Mesenchymal stem cell (in vitro differentiated cells and primary cell): ENCODE measurements around the gene NAXD.

Source experiments
- DNase-seq: peaks from one replicate; pipeline ENCODE4 v3.0.0-alpha.2; 2013
- H2AFZ ChIP-seq: one replicate; pipeline ENCODE4 v1.6.1; 2013; ENCODE audit warnings: low read depth, mild to moderate bottlenecking, control low read depth, inconsistent platforms, low read length, moderate library complexity
- H2AK5ac ChIP-seq: 2 replicates; pipeline ENCODE4 v1.6.1; 2013; ENCODE audit warnings: low read length, moderate library complexity, mild to moderate bottlenecking, inconsistent platforms; ENCODE audit not compliant: severe bottlenecking
- H2BK120ac ChIP-seq: one replicate; pipeline ENCODE4 v1.6.1; 2013; ENCODE audit warnings: low read depth, mild to moderate bottlenecking, inconsistent platforms, low read length, moderate library complexity
- H2BK12ac ChIP-seq, 2 experiments: one replicate each; pipeline ENCODE4 v1.6.1; 2013; ENCODE audit warnings: inconsistent platforms in 2 of 2, low read length in 2 of 2, mild to moderate bottlenecking in 2 of 2, moderate library complexity in 2 of 2, control low read depth in 1 of 2
- H2BK15ac ChIP-seq: one replicate; pipeline ENCODE4 v1.6.1; 2013; ENCODE audit warnings: mild to moderate bottlenecking, low read depth, inconsistent platforms; ENCODE audit not compliant: poor library complexity, severe bottlenecking
- H2BK5ac ChIP-seq: 2 replicates; pipeline ENCODE4 v1.6.1; 2013; ENCODE audit warnings: low read depth, mild to moderate bottlenecking, low read length, control low read depth, inconsistent platforms; ENCODE audit not compliant: poor library complexity, severe bottlenecking
- H3K14ac ChIP-seq, 2 experiments: one replicate each; pipeline ENCODE4 v1.6.1; 2013; ENCODE audit warnings: inconsistent platforms in 2 of 2, low read length in 2 of 2, control low read depth in 1 of 2, mild to moderate bottlenecking in 1 of 2, moderate library complexity in 1 of 2
- H3K18ac ChIP-seq, 2 experiments: one replicate each; pipeline ENCODE4 v1.6.1; 2013; ENCODE audit warnings: inconsistent platforms in 2 of 2, low read length in 2 of 2, control low read depth in 1 of 2, low read depth in 1 of 2, mild to moderate bottlenecking in 1 of 2
- H3K23ac ChIP-seq, 2 experiments: one replicate each; pipeline ENCODE4 v1.6.1; 2013; ENCODE audit warnings: inconsistent platforms in 2 of 2, low read length in 2 of 2, mild to moderate bottlenecking in 2 of 2, moderate library complexity in 2 of 2, control low read depth in 1 of 2
- H3K27ac ChIP-seq: 2 replicates; pipeline ENCODE4 v1.5.1; 2013; ENCODE audit warnings: mild to moderate bottlenecking, moderate library complexity, low read length, control low read depth, inconsistent platforms; ENCODE audit not compliant: poor library complexity, severe bottlenecking
- H3K27me3 ChIP-seq, 2 experiments: 2 replicates each; pipeline versions ENCODE4 v1.6.1 to v1.7.0; 2013; ENCODE audit warnings: low read length in 2 of 2, mild to moderate bottlenecking in 2 of 2, moderate library complexity in 2 of 2, control low read depth in 1 of 2, inconsistent platforms in 1 of 2; ENCODE audit not compliant: control insufficient read depth in 1 of 2, insufficient read depth in 1 of 2
- H3K36me3 ChIP-seq, 2 experiments: 2 replicates each; pipeline versions ENCODE4 v1.6.1 to v1.7.0; 2013; ENCODE audit warnings: low read length in 2 of 2, control low read depth in 1 of 2, inconsistent platforms in 1 of 2, low read depth in 1 of 2, mild to moderate bottlenecking in 1 of 2; ENCODE audit not compliant: insufficient read depth in 2 of 2, control insufficient read depth in 1 of 2
- H3K4ac ChIP-seq, 2 experiments: one replicate each; pipeline ENCODE4 v1.6.1; 2013; ENCODE audit warnings: inconsistent platforms in 2 of 2, low read length in 2 of 2, mild to moderate bottlenecking in 2 of 2, moderate library complexity in 2 of 2, control low read depth in 1 of 2, low read depth in 1 of 2
- H3K4me1 ChIP-seq: 2 replicates; pipeline ENCODE4 v1.6.1; 2013; ENCODE audit warnings: low read depth, low read length, control low read depth; ENCODE audit not compliant: control insufficient read depth, insufficient read depth
- H3K4me2 ChIP-seq: 2 replicates; pipeline ENCODE4 v1.6.1; 2013; ENCODE audit warnings: low read length, mild to moderate bottlenecking, inconsistent platforms; ENCODE audit not compliant: poor library complexity, severe bottlenecking
- H3K4me3 ChIP-seq, 2 experiments: 2 replicates each; pipeline versions ENCODE4 v1.5.1 to v1.7.0; 2013; ENCODE audit warnings: low read length in 2 of 2, mild to moderate bottlenecking in 2 of 2, control low read depth in 1 of 2, low read depth in 1 of 2; ENCODE audit not compliant: insufficient read depth in 1 of 2
- H3K79me1 ChIP-seq: replicated peaks from 2 replicates; pipeline ENCODE4 v1.6.1; 2013; ENCODE audit warnings: mild to moderate bottlenecking, control low read depth, low read length, inconsistent platforms; ENCODE audit not compliant: poor library complexity, severe bottlenecking
- H3K9ac ChIP-seq: 2 replicates; pipeline ENCODE4 v1.7.0; 2013; ENCODE audit warnings: mild to moderate bottlenecking, low read length, moderate library complexity
- H3K9me3 ChIP-seq: 2 replicates; pipeline ENCODE4 v1.7.0; 2013; ENCODE audit warnings: mild to moderate bottlenecking, low read length; ENCODE audit not compliant: control insufficient read depth
- H4K8ac ChIP-seq: one replicate; pipeline ENCODE4 v1.6.1; 2013; ENCODE audit warnings: inconsistent platforms, mild to moderate bottlenecking, low read length, moderate library complexity
- H4K91ac ChIP-seq: one replicate; pipeline ENCODE4 v1.6.1; 2013; ENCODE audit warnings: mild to moderate bottlenecking, low read length, inconsistent platforms
- WGBS: methylation state at CpG from one replicate; pipeline ENCODE4 v1.1.7; 2013; ENCODE audit warnings: mixed read lengths; 5-methylcytosine and 5-hydroxymethylcytosine counted together

The NAXD gene

GRCh38 chr13:110620596-110620995 lies 5.3 kb downstream of the NAXD start:
- H2AFZ ChIP-seq = no peak overlapping the region
- DNase-seq = no peak

GRCh38 chr13:110624766-110625756 lies 9.7 kb downstream of the NAXD start:
- H3K4me3 ChIP-seq = no peak overlapping the region
- H2AK5ac ChIP-seq = no peak overlapping the region
- H3K4ac ChIP-seq = no peak overlapping the region
- no peak overlapping the region for H3K27ac ChIP-seq
- H2AFZ ChIP-seq = no peak overlapping the region
- WGBS = 94% methylated on average over 40 of the region's 41 CpGs
- no peak overlapping the region for H3K4me2 ChIP-seq
- DNase-seq = no peak
- H2BK5ac ChIP-seq = no peak overlapping the region
- H3K18ac ChIP-seq = no peak overlapping the region
- peaks cover 20% of the 10 kb centered on the region for H3K4me1 ChIP-seq
- no peaks in the 10 kb centered on the region for H3K9me3 ChIP-seq
- H2BK120ac ChIP-seq = no peak overlapping the region
- H3K23ac ChIP-seq = no peak overlapping the region
- H4K91ac ChIP-seq = no peak overlapping the region
- peaks cover 42 to 67% of the 10 kb centered on the region in 2 experiments for H3K36me3 ChIP-seq
- H3K27me3 ChIP-seq = no peaks in the 10 kb centered on the region
- H4K8ac ChIP-seq = no peak overlapping the region
- no peak overlapping the region for H2BK15ac ChIP-seq
- no peak overlapping the region for H3K9ac ChIP-seq
- no peak overlapping the region for H3K14ac ChIP-seq
- H3K79me1 ChIP-seq = peaks cover 18% of the 10 kb centered on the region
- H2BK12ac ChIP-seq = no peak overlapping the region

More at GRCh38 chr13:110620596-110620995, 5.3 kb downstream of the NAXD start:
- Histone ChIP-seq H2BK12ac (no peak overlapping the region), H3K9ac (no peak overlapping the region), H2BK5ac (no peak overlapping the region), H2BK15ac (no peak overlapping the region), H3K23ac (no peak overlapping the region), H3K36me3 (peaks cover 21 to 33% of the 10 kb centered on the region in 2 experiments), H2AK5ac (no peak overlapping the region), H4K8ac (no peak overlapping the region), H3K4ac (no peak overlapping the region), H3K79me1 (peaks cover 15% of the 10 kb centered on the region), H3K27me3 (no peaks in the 10 kb centered on the region), H4K91ac (no peak overlapping the region), H2BK120ac (no peak overlapping the region), H3K9me3 (no peaks in the 10 kb centered on the region), H3K4me3 (no peak overlapping the region), H3K14ac (no peak overlapping the region), H3K27ac (no peak overlapping the region), H3K4me1 (peaks cover 14% of the 10 kb centered on the region), H3K18ac (no peak overlapping the region), H3K4me2 (no peak overlapping the region)
- 100% methylated on average over 1 of the region's 2 CpGs for WGBS

GRCh38 chr13:110625771-110626321 lies 10.5 kb downstream of the NAXD start:
- 91% methylated on average over 19 of the region's 19 CpGs for WGBS
- peaks cover 20% of the 10 kb centered on the region for H3K4me1 ChIP-seq
- DNase-seq = no peak
- peak overlapping the region; percentile 41 for H2BK15ac ChIP-seq
- no peaks in the 10 kb centered on the region for H3K27me3 ChIP-seq
- H3K4me2 ChIP-seq = no peak overlapping the region
- H4K91ac ChIP-seq = no peak overlapping the region
- H2BK5ac ChIP-seq = no peak overlapping the region
- no peak overlapping the region for H2AK5ac ChIP-seq
- no peaks in the 10 kb centered on the region for H3K9me3 ChIP-seq
- peak overlapping the region in 1 of 2 experiments; percentile 37 for H3K18ac ChIP-seq
- no peak overlapping the region for H2BK12ac ChIP-seq
- no peak overlapping the region for H2AFZ ChIP-seq
- no peak overlapping the region for H2BK120ac ChIP-seq
- peaks cover 46 to 74% of the 10 kb centered on the region in 2 experiments for H3K36me3 ChIP-seq
- H3K14ac ChIP-seq = no peak overlapping the region
- no peak overlapping the region for H3K9ac ChIP-seq
- H3K4me3 ChIP-seq = no peak overlapping the region
- no peak overlapping the region for H4K8ac ChIP-seq
- H3K27ac ChIP-seq = no peak overlapping the region
- H3K23ac ChIP-seq = peak overlapping the region in 1 of 2 experiments; percentile 46
- peaks cover 20% of the 10 kb centered on the region for H3K79me1 ChIP-seq
- H3K4ac ChIP-seq = no peak overlapping the region

GRCh38 chr13:110626521-110626920 lies 11.2 kb downstream of the NAXD start:
- H2BK5ac ChIP-seq = no peak overlapping the region
- no peak overlapping the region for H3K4ac ChIP-seq
- no peak overlapping the region for H2BK12ac ChIP-seq
- peaks cover 47 to 81% of the 10 kb centered on the region in 2 experiments for H3K36me3 ChIP-seq
- H3K9ac ChIP-seq = no peak overlapping the region
- H3K9me3 ChIP-seq = no peaks in the 10 kb centered on the region
- H3K23ac ChIP-seq = no peak overlapping the region
- no peak overlapping the region for H3K18ac ChIP-seq
- WGBS = 90% methylated on average over 9 of the region's 9 CpGs
- peak overlapping the region; percentile 24 for H2AK5ac ChIP-seq
- no peak overlapping the region for H3K27ac ChIP-seq
- peaks cover 20% of the 10 kb centered on the region for H3K79me1 ChIP-seq
- H3K27me3 ChIP-seq = no peaks in the 10 kb centered on the region
- H2BK15ac ChIP-seq = no peak overlapping the region
- no peak overlapping the region for H2AFZ ChIP-seq
- no peak for DNase-seq
- peaks cover 20% of the 10 kb centered on the region for H3K4me1 ChIP-seq
- no peak overlapping the region for H4K91ac ChIP-seq
- H2BK120ac ChIP-seq = no peak overlapping the region
- H4K8ac ChIP-seq = no peak overlapping the region
- no peak overlapping the region for H3K4me2 ChIP-seq
- no peak overlapping the region for H3K4me3 ChIP-seq
- no peak overlapping the region for H3K14ac ChIP-seq
